H9 (cell line): ENCODE measurements around the gene TDO2. TPM values are rescaled to one million over a fixed set of nuclear protein-coding genes. Genes with fewer than 3 reads are reported as not detected.

Source experiments
- DNase-seq: peaks from one replicate; pipeline ENCODE4 v3.0.0-alpha.2; 2017
- H2AFZ ChIP-seq: one replicate; pipeline ENCODE4 v1.6.1; 2013; ENCODE audit warnings: mild to moderate bottlenecking, low read length, control low read depth, moderate library complexity
- H2AK5ac ChIP-seq: 2 replicates; pipeline ENCODE4 v1.6.1; 2013; ENCODE audit warnings: low read length, control low read depth, mixed read lengths; ENCODE audit not compliant: insufficient read length
- H2BK120ac ChIP-seq: one replicate; pipeline ENCODE4 v1.6.1; 2013; ENCODE audit warnings: low read depth, mild to moderate bottlenecking, low read length, control low read depth, inconsistent platforms; ENCODE audit not compliant: poor library complexity, severe bottlenecking
- H2BK12ac ChIP-seq: 2 replicates; pipeline ENCODE4 v1.6.1; 2013; ENCODE audit warnings: low read length, control low read depth, mixed read lengths, low read depth; ENCODE audit not compliant: insufficient read length
- H2BK15ac ChIP-seq: 2 replicates; pipeline ENCODE4 v1.6.1; 2013; ENCODE audit warnings: low read depth, low read length, control low read depth
- H2BK20ac ChIP-seq: one replicate; pipeline ENCODE4 v1.6.1; 2013; ENCODE audit warnings: low read depth, mild to moderate bottlenecking, low read length, control low read depth, inconsistent platforms; ENCODE audit not compliant: poor library complexity, severe bottlenecking
- H2BK5ac ChIP-seq: 2 replicates; pipeline ENCODE4 v1.6.1; 2013; ENCODE audit warnings: low read length, control low read depth, mixed read lengths; ENCODE audit not compliant: insufficient read length
- H3K14ac ChIP-seq: 2 replicates; pipeline ENCODE4 v1.6.1; 2013; ENCODE audit warnings: low read length, control low read depth; ENCODE audit not compliant: insufficient read depth
- H3K18ac ChIP-seq: 2 replicates; pipeline ENCODE4 v1.6.1; 2013; ENCODE audit warnings: low read depth, mild to moderate bottlenecking, mixed read lengths, low read length, control low read depth; ENCODE audit not compliant: insufficient read length
- H3K23ac ChIP-seq: 2 replicates; pipeline ENCODE4 v1.6.1; 2013; ENCODE audit warnings: low read length, control low read depth, mixed read lengths, low read depth; ENCODE audit not compliant: insufficient read length
- H3K23me2 ChIP-seq: 2 replicates; pipeline ENCODE4 v1.6.1; 2013; ENCODE audit warnings: low read depth, mild to moderate bottlenecking, mixed read lengths, low read length, control low read depth; ENCODE audit not compliant: insufficient read length, poor library complexity, severe bottlenecking
- H3K27ac ChIP-seq: 2 replicates; pipeline ENCODE4 v1.5.1; 2013; ENCODE audit warnings: low read length, control low read depth, mixed read lengths, low read depth; ENCODE audit not compliant: insufficient read length
- H3K27me3 ChIP-seq: 2 replicates; pipeline ENCODE4 v1.6.1; 2013; ENCODE audit warnings: low read length, control low read depth, inconsistent platforms; ENCODE audit not compliant: insufficient read depth
- H3K4ac ChIP-seq: 2 replicates; pipeline ENCODE4 v1.6.1; 2013; ENCODE audit warnings: low read depth, mild to moderate bottlenecking, control low read depth, inconsistent platforms, low read length, moderate library complexity
- H3K4me1 ChIP-seq: 2 replicates; pipeline ENCODE4 v1.6.1; 2013; ENCODE audit warnings: low read length, control low read depth, inconsistent platforms; ENCODE audit not compliant: insufficient read depth
- H3K4me2 ChIP-seq: 2 replicates; pipeline ENCODE4 v1.6.1; 2013; ENCODE audit warnings: low read length, control low read depth, mixed read lengths; ENCODE audit not compliant: insufficient read length, insufficient read depth
- H3K56ac ChIP-seq: 2 replicates; pipeline ENCODE4 v1.6.1; 2013; ENCODE audit warnings: low read depth, mild to moderate bottlenecking, mixed read lengths, low read length, control low read depth; ENCODE audit not compliant: insufficient read length
- H3K79me1 ChIP-seq: 2 replicates; pipeline ENCODE4 v1.6.1; 2013; ENCODE audit warnings: low read depth, mild to moderate bottlenecking, moderate library complexity, low read length, control low read depth, inconsistent platforms; ENCODE audit not compliant: insufficient read depth, poor library complexity, severe bottlenecking
- H3K79me2 ChIP-seq: 2 replicates; pipeline ENCODE4 v1.6.1; 2013; ENCODE audit warnings: low read length, control low read depth, inconsistent platforms; ENCODE audit not compliant: insufficient read depth
- H3K9ac ChIP-seq: 2 replicates; pipeline ENCODE4 v1.6.1; 2013; ENCODE audit warnings: low read length, control low read depth, mixed read lengths; ENCODE audit not compliant: insufficient read length; ENCODE audit errors: extremely low read depth
- H3K9me3 ChIP-seq: one replicate; pipeline ENCODE4 v1.6.1; 2013; ENCODE audit warnings: low read depth, low read length, inconsistent platforms; ENCODE audit not compliant: control insufficient read depth
- H3T11ph ChIP-seq: one replicate; pipeline ENCODE4 v1.6.1; 2013; ENCODE audit warnings: mild to moderate bottlenecking, low read length, control low read depth, inconsistent platforms
- H4K20me1 ChIP-seq: one replicate; pipeline ENCODE4 v1.6.1; 2013; ENCODE audit not compliant: control insufficient read depth, insufficient read length, insufficient read depth
- H4K5ac ChIP-seq: 2 replicates; pipeline ENCODE4 v1.6.1; 2013; ENCODE audit warnings: low read depth, mild to moderate bottlenecking, mixed read lengths, low read length, control low read depth; ENCODE audit not compliant: insufficient read length
- H4K8ac ChIP-seq: replicated peaks from 2 replicates; pipeline ENCODE4 v1.6.1; 2013; ENCODE audit warnings: low read length, control low read depth, mixed read lengths, low read depth; ENCODE audit not compliant: insufficient read length
- H4K91ac ChIP-seq: 2 replicates; pipeline ENCODE4 v1.6.1; 2013; ENCODE audit warnings: low read depth, mild to moderate bottlenecking, moderate library complexity, mixed read lengths, low read length, control low read depth; ENCODE audit not compliant: insufficient read length
- H3K27ac Mint-ChIP-seq, 3 experiments: 2 replicates in 2 of 3; 3 replicates in 1 of 3; pipeline ENCODE4 v1.8.0; 2020 to 2021; ENCODE audit warnings: mixed read lengths in 3 of 3, mild to moderate bottlenecking in 1 of 3, moderate library complexity in 1 of 3
- H3K27me3 Mint-ChIP-seq: 2 replicates; pipeline ENCODE4 v1.8.0; 2021; ENCODE audit warnings: low read depth, mild to moderate bottlenecking, moderate library complexity, mixed read lengths
- H3K36me3 Mint-ChIP-seq, 3 experiments: 2 replicates in 2 of 3; 3 replicates in 1 of 3; pipeline ENCODE4 v1.8.0; 2020 to 2021; ENCODE audit warnings: low read depth in 3 of 3, mixed read lengths in 3 of 3; ENCODE audit not compliant: insufficient read depth in 1 of 3
- H3K4me1 Mint-ChIP-seq, 2 experiments: 2 replicates each; pipeline ENCODE4 v1.8.0; 2020; ENCODE audit warnings: mixed read lengths in 2 of 2
- H3K4me3 Mint-ChIP-seq, 2 experiments: 2 replicates in 1 of 2; 3 replicates in 1 of 2; pipeline ENCODE4 v1.8.0; 2020 to 2021; ENCODE audit warnings: mild to moderate bottlenecking in 2 of 2, mixed read lengths in 2 of 2, moderate library complexity in 1 of 2
- H3K9me3 Mint-ChIP-seq, 2 experiments: 2 replicates in 1 of 2; 3 replicates in 1 of 2; pipeline ENCODE4 v1.8.0; 2020; ENCODE audit warnings: mild to moderate bottlenecking in 2 of 2, mixed read lengths in 2 of 2, moderate library complexity in 1 of 2
- CTCF ChIP-seq: fragments of 200-600 bp; sonication (generic); conservative IDR thresholded peaks from 3 replicates; pipeline ENCODE4 v1.8.0; 2021; ENCODE audit warnings: antibody characterized with exemption, mild to moderate bottlenecking
- total RNA-seq: library from RNA; stranded (reverse); gene quantifications from 2 replicates; pipeline ENCODE4 v1.2.1, GENCODE V29; 2021

Gene TDO2
- total RNA-seq, 1 experiment from 2014 or later: not detected

GRCh38 chr4:155879767-155880166 lies 23.7 kb upstream of the TDO2 start:
- no peak overlapping the region for H3K4me2 ChIP-seq
- H3K18ac ChIP-seq: no peak overlapping the region
- H3K23me2 ChIP-seq: peaks cover 2% of the 10 kb centered on the region
- H2BK15ac ChIP-seq: no peak overlapping the region
- H2BK5ac ChIP-seq: no peak overlapping the region
- H4K5ac ChIP-seq: no peak overlapping the region
- H3K4me3 Mint-ChIP-seq: no peak overlapping the region
- H3K9me3 ChIP-seq: no peaks in the 10 kb centered on the region
- no peak overlapping the region for H2BK20ac ChIP-seq
- peaks cover 13 to 25% (median 14%) of the 10 kb centered on the region in 3 experiments for H3K36me3 Mint-ChIP-seq
- no peak overlapping the region for H4K91ac ChIP-seq
- no peak for DNase-seq
- no peak overlapping the region for H2BK12ac ChIP-seq
- no peak overlapping the region for H2AFZ ChIP-seq
- no peak overlapping the region for H3T11ph ChIP-seq
- no peak overlapping the region for H4K8ac ChIP-seq
- H3K14ac ChIP-seq: no peak overlapping the region
- no peaks in the 10 kb centered on the region for H3K79me2 ChIP-seq
- H3K27me3 ChIP-seq: no peaks in the 10 kb centered on the region
- no peaks in the 10 kb centered on the region for H4K20me1 ChIP-seq
- no peak overlapping the region for H3K4ac ChIP-seq
- peaks cover 9 to 18% of the 10 kb centered on the region in 2 experiments for H3K4me1 Mint-ChIP-seq
- H2BK120ac ChIP-seq: no peak overlapping the region
- H3K9ac ChIP-seq: no peak overlapping the region
- TF ChIP-seq CTCF: no peak
- no peaks in the 10 kb centered on the region for H3K27me3 Mint-ChIP-seq
- H3K79me1 ChIP-seq: no peaks in the 10 kb centered on the region
- peaks cover 20 to 27% of the 10 kb centered on the region in 2 experiments for H3K9me3 Mint-ChIP-seq
- H3K27ac ChIP-seq: no peak overlapping the region
- no peak overlapping the region for H2AK5ac ChIP-seq
- no peaks in the 10 kb centered on the region; the same call in 1 of the 2 replicates for H3K4me1 ChIP-seq
- no peak overlapping the region for H3K27ac Mint-ChIP-seq
- H3K23ac ChIP-seq: no peak overlapping the region
- no peak overlapping the region for H3K56ac ChIP-seq
